ENCODE results near the gene ANKAR. TPM values are rescaled to one million over a fixed set of nuclear protein-coding genes. Genes with fewer than 3 reads are reported as not detected.

ANKAR gene, protein sequence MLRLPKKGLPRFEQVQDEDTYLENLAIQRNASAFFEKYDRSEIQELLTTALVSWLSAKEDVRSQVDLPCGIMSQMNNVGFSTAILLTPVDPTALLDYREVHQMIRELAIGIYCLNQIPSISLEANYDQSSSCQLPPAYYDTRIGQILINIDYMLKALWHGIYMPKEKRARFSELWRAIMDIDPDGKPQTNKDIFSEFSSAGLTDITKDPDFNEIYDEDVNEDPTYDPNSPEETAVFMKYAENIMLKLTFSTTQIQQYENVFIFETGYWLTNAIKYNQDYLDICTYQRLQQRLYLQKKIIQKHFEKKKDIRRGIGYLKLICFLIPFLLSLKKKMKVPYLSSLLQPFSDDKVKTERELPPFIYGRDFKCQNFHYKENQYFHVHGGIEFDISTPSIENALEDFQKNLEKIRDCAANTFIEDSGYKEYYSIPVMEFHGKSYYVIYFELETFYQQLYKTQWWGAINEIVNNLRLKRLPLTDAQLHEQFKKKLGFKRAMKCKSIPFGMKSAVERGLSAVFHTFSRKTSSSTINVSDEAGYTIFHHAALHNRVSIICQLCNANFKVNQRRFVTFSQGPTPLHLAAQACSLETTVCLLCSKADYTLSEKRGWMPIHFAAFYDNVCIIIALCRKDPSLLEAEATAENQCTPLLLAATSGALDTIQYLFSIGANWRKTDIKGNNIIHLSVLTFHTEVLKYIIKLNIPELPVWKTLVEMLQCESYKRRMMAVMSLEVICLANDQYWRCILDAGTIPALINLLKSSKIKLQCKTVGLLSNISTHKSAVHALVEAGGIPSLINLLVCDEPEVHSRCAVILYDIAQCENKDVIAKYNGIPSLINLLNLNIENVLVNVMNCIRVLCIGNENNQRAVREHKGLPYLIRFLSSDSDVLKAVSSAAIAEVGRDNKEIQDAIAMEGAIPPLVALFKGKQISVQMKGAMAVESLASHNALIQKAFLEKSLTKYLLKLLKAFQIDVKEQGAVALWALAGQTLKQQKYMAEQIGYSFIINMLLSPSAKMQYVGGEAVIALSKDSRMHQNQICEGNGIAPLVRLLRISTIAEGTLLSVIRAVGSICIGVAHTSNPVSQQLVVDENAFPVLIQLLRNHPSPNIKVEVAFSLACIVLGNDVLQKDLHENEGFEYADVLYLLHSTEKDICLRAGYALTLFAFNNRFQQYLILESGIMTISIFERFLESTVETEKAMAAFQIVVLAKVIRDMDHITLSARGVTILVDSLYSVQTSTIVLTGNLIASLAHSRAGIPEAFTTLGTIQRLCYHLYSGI (N-terminal part only)
- total RNA-seq (ENCODE audit: low replicate concordance): 14.9 and 22.2 TPM in 2 replicates

DNA sequence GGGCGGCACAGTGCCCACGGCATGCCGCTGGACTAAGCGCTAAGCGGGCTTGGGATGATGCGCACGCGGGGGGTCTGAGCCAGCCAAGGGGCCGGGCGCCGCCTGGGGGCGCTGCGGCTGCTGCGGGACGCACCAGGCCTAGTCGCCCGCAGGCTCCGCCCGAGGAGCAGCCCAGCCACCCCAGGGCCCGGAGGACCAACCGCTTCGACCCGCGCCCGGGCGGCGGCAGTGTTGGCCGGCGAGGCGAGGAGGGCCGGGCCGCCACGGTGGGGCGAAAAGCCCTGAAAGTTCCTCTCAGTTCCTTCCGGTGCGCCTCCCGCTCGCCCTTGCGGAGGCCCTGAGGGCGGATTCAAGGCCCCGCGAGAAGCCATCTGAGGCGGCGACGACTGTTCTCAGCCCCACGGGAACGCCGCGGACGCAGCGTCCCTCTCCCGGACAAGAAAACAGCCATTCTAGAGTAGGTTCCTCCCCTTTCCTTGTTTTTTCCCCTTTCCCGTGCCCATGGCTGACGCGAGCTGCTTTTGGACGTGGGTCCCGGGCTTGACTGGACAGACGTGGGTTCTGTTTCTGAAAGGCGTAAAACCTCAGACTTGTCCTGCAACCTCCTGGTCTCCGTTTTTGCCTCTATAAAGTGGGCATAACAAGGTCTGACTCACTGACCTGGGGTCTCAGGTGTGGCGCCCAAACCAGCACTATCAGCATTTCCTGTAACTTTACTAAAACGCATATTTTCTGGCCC is at the start of gene ANKAR:
TSS of gene ANKAR (plus strand) at position 297 of the 739 bp plus-strand sequence. CDS start 1,821 bp downstream, outside the sequence.
- H3K4me3 ChIP-seq (ENCODE audit: low read depth, low read length): peak within 1 kb of the TSS; percentile 83

DNA sequence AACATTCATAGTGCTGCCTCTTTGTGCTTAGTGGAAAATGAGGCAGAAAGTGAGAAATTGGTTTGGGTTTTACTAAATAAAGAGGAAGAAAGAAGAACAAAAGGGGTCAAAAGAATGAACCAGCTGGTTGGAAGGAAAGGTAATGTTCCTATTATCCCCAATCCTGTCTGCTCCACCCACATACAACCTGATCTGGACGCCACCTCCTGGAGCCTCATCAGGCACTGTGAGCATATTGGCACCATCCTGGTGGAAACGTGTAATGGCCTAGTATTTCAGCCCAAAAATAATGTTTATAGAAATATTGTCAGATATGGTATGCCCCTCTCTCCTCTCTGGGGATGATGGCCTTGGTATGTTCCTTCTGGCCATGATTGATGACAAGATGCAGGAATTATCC is 48.8 kb upstream of the ANKAR start:
- TF ChIP-seq, protein P1, sequence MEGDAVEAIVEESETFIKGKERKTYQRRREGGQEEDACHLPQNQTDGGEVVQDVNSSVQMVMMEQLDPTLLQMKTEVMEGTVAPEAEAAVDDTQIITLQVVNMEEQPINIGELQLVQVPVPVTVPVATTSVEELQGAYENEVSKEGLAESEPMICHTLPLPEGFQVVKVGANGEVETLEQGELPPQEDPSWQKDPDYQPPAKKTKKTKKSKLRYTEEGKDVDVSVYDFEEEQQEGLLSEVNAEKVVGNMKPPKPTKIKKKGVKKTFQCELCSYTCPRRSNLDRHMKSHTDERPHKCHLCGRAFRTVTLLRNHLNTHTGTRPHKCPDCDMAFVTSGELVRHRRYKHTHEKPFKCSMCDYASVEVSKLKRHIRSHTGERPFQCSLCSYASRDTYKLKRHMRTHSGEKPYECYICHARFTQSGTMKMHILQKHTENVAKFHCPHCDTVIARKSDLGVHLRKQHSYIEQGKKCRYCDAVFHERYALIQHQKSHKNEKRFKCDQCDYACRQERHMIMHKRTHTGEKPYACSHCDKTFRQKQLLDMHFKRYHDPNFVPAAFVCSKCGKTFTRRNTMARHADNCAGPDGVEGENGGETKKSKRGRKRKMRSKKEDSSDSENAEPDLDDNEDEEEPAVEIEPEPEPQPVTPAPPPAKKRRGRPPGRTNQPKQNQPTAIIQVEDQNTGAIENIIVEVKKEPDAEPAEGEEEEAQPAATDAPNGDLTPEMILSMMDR (IDR thresholded peaks at IDR 0.05; ENCODE audit: insufficient read depth, low read length): no peak
- H3K4me3 ChIP-seq (ENCODE audit: low read depth, low read length): no peak overlapping the region
- DNase-seq (ENCODE audit: low read depth): no peak

More for the DNA sequence above, at the start of gene ANKAR:
- TF ChIP-seq, protein P1 (IDR thresholded peaks at IDR 0.05; ENCODE audit: insufficient read depth, low read length): peak; percentile 61
- peak; percentile 87 for DNase-seq (ENCODE audit: low read depth)

DNA sequence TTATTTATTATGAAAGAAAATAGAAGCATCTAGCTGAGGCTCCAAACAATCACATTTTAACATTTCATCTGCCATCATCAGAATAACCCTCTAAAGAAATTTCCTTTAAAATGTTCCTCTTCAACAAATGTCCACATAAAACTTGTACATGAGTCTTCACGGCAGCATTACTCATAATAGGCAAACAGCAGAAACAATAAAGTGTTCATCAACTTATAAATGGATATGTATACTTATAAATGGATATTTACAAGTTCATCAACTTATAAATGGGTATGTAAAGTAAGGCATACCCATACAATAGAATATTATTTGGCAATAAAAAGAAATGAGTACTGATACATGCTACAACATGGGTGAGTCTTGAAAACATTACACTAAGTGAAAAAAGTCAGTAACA is 46.7 kb upstream of the ANKAR start:
- TF ChIP-seq, protein P1 (IDR thresholded peaks at IDR 0.05; ENCODE audit: insufficient read depth, low read length): no peak
- no peak overlapping the region for H3K4me3 ChIP-seq (ENCODE audit: low read depth, low read length)
- no peak for DNase-seq (ENCODE audit: low read depth)

DNA sequence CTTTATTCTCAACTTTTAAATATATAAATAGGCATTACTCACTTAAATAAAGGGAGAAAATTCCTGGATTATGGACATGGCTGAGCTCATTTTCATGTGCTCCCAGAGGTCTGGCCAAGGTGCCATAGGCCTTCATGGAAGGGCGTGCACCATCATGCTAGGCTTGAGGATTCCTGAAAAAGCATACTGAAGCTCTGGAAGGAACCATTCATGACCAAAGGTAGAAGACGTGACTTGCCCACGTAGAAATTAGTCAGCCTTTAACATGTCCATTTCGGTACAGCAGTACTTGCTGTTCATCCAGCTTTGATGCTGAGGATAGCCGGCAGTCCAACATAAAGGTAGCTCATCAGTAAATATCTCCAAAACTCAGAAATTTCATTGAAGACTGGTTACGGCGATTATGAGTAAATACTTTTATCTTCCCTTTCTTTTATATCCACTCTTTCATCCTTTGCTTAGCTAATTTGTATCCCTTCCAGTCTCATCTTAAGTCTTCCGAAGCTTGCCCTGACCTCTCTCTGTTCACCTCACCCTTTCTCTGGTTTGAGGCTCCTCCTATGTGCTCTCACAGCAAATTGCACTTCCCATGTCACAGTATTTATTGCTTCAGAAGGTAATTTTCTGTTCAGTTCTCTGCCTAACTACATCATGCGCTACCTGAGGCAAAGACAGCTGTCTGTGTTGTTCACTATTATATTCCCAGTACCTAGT is 45.5 kb upstream of the ANKAR start:
- no peak for DNase-seq (ENCODE audit: low read depth)
- H3K4me3 ChIP-seq (ENCODE audit: low read depth, low read length): no peak overlapping the region
- TF ChIP-seq, protein P1 (IDR thresholded peaks at IDR 0.05; ENCODE audit: insufficient read depth, low read length): no peak

DNA sequence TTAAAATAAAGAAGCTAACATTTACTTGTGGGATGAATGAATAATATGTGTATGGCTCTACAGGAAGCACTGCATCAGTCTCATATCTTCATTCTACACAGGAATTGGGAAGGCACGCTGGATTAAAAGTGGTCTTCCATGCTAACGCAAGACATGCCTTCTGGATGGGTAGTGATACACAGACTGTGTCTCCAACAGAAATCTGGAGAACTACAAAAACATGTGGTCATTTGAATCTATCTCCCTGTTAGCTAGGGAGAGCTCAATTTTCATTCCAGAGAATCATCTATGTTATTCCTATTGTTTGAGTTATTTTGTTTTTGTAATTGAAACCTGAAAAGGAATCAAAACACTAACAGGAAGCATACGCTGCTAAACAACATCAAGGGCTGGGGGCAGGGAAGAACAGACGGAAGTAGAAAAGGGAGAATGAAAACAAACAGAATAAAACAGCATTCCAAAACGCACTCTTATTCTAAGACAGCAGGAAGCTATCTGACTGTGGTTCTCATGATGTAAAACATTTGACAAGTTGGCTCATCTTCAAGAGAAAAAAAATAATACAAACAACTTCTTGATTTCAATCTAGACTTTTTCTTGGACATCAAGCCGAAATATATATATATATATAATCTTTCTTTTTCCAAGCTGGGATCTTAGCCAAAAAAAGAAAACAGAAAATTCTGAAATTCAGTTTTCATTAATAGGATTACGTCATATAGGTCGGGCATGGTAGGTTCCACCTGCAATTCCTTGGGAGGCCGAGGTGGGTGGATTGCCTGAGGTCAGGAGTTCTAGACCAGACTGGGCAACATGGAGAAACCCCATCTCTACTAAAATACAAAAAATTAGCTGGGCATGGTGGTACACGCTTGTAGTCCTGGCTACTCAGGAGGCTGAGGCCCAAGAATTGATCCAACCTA is 44.7 kb upstream of the ANKAR start:
- TF ChIP-seq, protein P1 (IDR thresholded peaks at IDR 0.05; ENCODE audit: insufficient read depth, low read length): no peak
- peak; percentile 52 for DNase-seq (ENCODE audit: low read depth)
- no peak overlapping the region for H3K4me3 ChIP-seq (ENCODE audit: low read depth, low read length)

Measured in fibroblast of the aortic adventitia (primary cell).